Bronchus fibroblast of lung (primary cell): ENCODE measurements around the gene ATP11A. TPM values are rescaled to one million over a fixed set of nuclear protein-coding genes. Genes with fewer than 3 reads are reported as not detected.

Source experiments
- total RNA-seq: library from RNA; depleted of rRNA; stranded (reverse); fragments of >200 nt; gene quantifications from 2 replicates; pipeline ENCODE4 v1.2.3, GENCODE V29; 2015

Gene ATP11A
- 3.9 and 4.6 TPM in 2 replicates for total RNA-seq

DNA sequence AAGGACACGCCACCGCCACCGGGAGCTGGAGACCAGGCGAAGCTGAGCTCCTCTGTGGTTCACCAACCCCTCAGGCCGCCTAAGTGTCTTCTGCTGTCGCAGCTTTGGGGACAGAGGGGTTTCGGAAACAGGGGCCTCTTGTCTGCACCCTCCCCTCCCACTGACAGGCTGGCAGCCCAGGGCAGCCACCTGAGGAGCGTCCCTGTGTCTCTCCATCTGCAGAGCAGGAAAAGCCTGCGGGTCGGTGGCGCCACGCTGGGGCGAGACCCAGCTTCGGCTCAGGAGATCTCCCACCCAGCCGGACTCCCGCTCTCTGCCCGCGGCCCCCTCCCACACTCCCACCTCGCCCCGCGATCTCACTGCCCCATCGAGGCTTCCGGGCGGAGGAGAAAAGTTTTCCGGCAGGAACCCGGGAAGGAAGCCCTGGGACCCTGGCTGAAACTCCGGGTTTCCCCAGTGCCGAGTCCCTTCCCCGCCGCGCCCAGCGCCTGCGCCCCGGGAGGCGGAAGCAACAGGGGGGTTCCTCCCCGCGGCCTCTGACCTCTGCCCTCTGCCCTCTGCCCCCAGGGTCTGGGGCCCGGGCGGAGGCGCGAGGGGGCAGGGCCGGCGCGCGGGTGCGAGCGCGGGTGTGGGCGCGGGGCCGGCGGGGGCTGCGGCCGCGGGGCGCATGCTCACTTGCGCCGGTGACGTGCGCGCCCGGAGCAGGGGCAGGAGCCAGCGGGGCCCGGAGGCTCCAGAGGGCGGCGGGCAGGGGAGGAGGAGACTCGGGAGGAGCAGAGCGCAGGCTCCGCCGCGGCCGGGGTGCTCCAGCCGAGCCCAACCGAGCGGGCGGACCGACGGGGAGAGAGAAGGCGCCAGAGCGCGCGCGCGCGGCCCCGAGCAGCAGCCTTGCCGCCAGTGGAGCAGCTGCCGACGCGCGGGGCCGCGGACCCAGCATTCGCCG is at the start of gene ATP11A:
Gene ATP11A (plus strand): TSS at position 736 of the 943 bp plus-strand sequence. CDS start 379 bp downstream, outside the sequence.

Other genes starting within 250 kb of the ATP11A start
- gene TUBGCP3, start 101.9 kb upstream of the ATP11A start, total RNA-seq, result 11.6 and 13.2 TPM in 2 replicates